ENCODE results near the gene DGKH.

The DGKH gene

GRCh38 chr13:42047561-42048341 lies 697 bp upstream of the DGKH start:
- no peak for TF ChIP-seq CTCF (IDR thresholded peaks at IDR 0.05; ENCODE audit: low read depth, low read length, missing control alignments)
- peak overlapping the region; percentile 78 for H3K4me3 ChIP-seq (replicated peaks; ENCODE audit: low read depth, low read length)
- DNase-seq (ENCODE audit: extremely low read depth, low read depth) = no peak

DNA sequence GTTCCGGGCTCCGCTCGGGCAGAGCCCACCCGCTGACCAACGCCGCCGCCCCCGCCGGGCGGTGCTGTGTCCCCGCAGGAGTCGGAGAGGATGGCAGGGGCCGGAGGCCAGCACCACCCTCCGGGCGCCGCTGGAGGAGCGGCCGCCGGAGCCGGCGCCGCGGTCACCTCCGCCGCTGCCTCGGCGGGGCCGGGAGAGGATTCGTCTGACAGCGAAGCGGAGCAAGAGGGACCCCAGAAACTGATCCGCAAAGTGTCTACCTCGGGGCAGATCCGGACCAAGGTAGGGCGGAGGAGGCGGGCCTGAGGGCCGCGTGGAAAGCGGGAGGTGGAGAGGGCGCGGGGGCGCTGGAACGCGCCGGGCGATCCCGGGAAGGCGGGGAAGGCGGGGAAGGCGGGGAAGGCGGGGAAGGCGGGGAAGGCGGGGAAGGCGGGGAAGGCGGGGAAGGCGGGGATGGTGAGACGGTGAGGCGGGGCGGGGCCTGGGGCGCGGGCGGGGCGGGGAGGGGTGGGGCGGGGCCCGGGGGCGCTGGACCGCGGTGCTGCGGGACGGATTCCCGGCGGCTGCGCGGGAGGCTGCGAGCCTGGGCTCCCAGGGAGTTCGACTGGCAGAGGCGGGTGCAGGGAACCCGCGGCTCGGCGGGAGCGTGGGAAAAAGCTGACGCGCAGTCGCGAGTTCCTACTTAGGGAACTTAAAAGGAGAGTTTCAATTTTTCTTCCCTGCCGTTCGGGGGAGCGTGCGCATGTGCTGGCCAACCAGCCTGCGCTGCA lies 421 bp downstream of the DGKH start:
- H3K4me3 ChIP-seq (replicated peaks; ENCODE audit: low read depth, low read length) = peak overlapping the region; percentile 78
- DNase-seq (ENCODE audit: extremely low read depth, low read depth) = no peak
- TF ChIP-seq CTCF (IDR thresholded peaks at IDR 0.05; ENCODE audit: low read depth, low read length, missing control alignments) = no peak

DNA sequence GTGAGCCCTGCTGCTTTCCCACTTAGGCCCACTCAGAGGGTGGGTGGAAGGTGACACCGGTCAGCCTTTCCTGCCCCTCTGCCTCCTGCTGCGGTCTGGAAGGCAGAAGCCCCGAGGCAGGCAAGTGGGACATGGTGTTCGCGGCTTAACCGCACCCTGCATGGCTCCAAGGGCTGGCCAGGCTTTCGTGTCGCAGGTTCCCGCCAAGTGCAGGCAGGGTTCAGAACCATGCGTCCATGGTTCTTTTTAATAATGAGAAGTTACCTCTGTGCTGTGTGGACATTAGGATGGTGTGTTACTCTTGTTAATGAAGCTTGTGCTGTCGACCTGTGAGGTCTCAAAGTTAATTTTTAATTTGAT lies 986 bp downstream of the DGKH start:
- no peak for DNase-seq (ENCODE audit: extremely low read depth, low read depth)
- TF ChIP-seq CTCF (IDR thresholded peaks at IDR 0.05; ENCODE audit: low read depth, low read length, missing control alignments) = no peak
- peak overlapping the region; percentile 78 for H3K4me3 ChIP-seq (replicated peaks; ENCODE audit: low read depth, low read length)

DNA sequence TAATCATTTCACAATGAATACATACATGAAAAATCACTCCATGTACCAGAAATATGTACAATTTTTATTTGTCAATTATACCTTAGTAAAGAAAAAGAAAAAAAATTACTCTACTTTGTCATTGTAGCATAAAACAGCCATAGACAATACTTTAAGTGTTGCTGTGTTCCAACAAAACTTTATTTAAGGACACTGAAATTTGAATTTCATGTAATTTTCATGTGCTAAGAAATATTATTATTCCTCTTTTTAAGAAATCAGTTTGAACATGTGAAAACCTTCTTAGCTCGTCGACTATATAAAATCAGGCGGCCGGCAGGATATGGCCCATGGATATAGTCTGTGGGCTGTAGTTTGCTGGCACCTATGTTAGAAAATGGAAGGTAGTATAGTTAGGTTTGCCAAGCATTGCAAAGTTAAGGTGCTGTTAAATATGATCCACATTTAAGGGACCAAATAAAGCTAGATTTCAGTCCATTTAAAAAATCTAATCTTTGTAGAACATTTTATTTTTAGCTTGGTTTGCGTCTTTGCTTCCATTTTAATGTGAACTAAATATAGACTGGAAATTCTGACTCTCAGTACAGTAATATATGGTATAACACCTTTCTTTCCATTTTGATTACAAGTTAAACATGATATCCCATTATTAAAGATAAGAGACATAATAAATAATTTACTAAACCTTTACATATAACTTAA lies 6.5 kb downstream of the DGKH start:
- DNase-seq (ENCODE audit: extremely low read depth, low read depth) = no peak
- no peak overlapping the region for H3K4me3 ChIP-seq (replicated peaks; ENCODE audit: low read depth, low read length)
- no peak for TF ChIP-seq CTCF (IDR thresholded peaks at IDR 0.05; ENCODE audit: low read depth, low read length, missing control alignments)

DNA sequence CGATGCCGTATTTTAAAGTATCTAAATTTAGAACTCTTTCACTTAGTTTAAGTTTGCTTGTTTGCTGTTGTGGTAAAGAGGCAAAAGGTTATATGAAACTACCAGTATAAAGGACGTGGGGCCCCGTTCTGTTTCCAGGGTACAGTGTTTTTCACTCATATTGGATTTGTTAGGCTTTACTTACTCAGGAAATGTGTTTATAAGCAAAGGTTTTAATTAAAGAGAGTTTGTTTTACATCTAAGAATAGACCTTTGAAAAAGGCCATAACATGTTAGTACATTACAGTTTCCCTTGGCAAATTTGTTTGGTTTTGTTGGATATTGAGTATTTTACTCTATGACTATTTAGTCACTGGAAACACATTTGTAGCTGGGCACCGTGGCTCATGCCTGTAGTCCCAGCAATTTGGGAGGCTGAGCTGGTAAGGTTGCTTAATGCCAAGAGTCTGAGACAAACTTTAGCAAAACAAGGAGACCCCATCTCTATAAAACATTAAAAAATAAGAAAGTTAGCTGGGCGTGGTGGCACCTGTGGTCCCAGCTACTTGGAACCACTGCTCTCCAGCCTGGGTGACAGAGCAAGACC lies 7.1 kb downstream of the DGKH start:
- DNase-seq (ENCODE audit: extremely low read depth, low read depth) = no peak
- TF ChIP-seq CTCF (IDR thresholded peaks at IDR 0.05; ENCODE audit: low read depth, low read length, missing control alignments) = no peak
- H3K4me3 ChIP-seq (replicated peaks; ENCODE audit: low read depth, low read length) = no peak overlapping the region

DNA sequence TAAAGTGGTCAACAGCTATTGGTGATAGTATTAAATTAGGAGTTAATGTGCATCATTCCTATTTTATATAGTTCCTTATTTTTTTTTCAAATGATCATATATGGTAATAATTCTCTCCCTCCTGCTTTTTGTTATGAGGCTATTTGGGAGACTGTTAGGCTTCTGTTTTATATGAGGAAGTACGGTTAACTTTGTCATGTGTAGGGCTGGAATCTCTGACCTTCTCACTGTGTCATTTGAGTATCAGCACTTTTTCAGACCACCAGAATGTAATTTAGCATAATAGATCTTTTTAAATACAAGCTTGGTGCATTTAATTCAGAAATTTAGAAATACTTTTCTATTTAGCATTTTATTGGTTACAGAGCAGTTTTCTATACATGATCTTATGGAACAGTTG lies 7.7 kb downstream of the DGKH start:
- TF ChIP-seq CTCF (IDR thresholded peaks at IDR 0.05; ENCODE audit: low read depth, low read length, missing control alignments) = no peak
- no peak overlapping the region for H3K4me3 ChIP-seq (replicated peaks; ENCODE audit: low read depth, low read length)
- DNase-seq (ENCODE audit: extremely low read depth, low read depth) = no peak
